HL-60 (cell line): ENCODE results near the gene ADH7.

Experiments used
- DNase-seq, 2 experiments: peaks; one replicate each; pipeline ENCODE4 v3.0.0-alpha.2; 2010 to 2020; ENCODE audit warnings: low read depth in 1 of 2, low spot score in 1 of 2
- H3K27ac ChIP-seq: fragments of 250-450 bp; sonication (Bioruptor Pico); replicated peaks from 2 replicates; pipeline ENCODE4 v1.5.1; 2020; ENCODE audit warnings: mild to moderate bottlenecking, moderate library complexity
- H3K27me3 ChIP-seq: fragments of 250-450 bp; sonication (Bioruptor Pico); 2 replicates; pipeline ENCODE4 v1.5.1; 2021; ENCODE audit warnings: mild to moderate bottlenecking, moderate library complexity; ENCODE audit not compliant: insufficient read depth, poor library complexity, severe bottlenecking
- H3K4me3 ChIP-seq: replicated peaks from 2 replicates; pipeline ENCODE4 v1.5.1; 2011; ENCODE audit warnings: mild to moderate bottlenecking, control low read depth, low read length; ENCODE audit not compliant: insufficient read depth
- CTCF ChIP-seq: IDR thresholded peaks from one replicate; pipeline ENCODE4 v1.5.1; 2011; ENCODE audit warnings: low read length, control low read depth, inconsistent platforms; ENCODE audit not compliant: insufficient read depth
- GABPA ChIP-seq: IDR thresholded peaks from 2 replicates; pipeline ENCODE4 v1.6.1; 2012; ENCODE audit warnings: low read depth
- POLR2AphosphoS5 ChIP-seq: IDR thresholded peaks from 2 replicates; pipeline ENCODE4 v1.6.1; 2012; ENCODE audit warnings: low read depth
- REST ChIP-seq: IDR thresholded peaks from 2 replicates; pipeline ENCODE4 v1.6.1; 2012; ENCODE audit warnings: low read depth; ENCODE audit not compliant: insufficient replicate concordance
- SPI1 ChIP-seq: IDR thresholded peaks from 2 replicates; pipeline ENCODE4 v1.6.1; 2012; ENCODE audit warnings: low read depth, mild to moderate bottlenecking, borderline replicate concordance

ADH7 gene

GRCh38 chr4:99389606-99390005, 45.5 kb downstream of the ADH7 start:
- H3K4me3 ChIP-seq = no peak overlapping the region
- no peak overlapping the region for H3K27ac ChIP-seq
- H3K27me3 ChIP-seq = no peaks in the 10 kb centered on the region
- DNase-seq = no peak
- TF ChIP-seq GABPA (no peak), SPI1 (no peak), POLR2AphosphoS5 (no peak), CTCF (no peak), REST (no peak)

- no peak overlapping the region for H3K4me3 ChIP-seq
- no peak for DNase-seq
- H3K27ac ChIP-seq = no peak overlapping the region
- no peak for TF ChIP-seq REST
- TF ChIP-seq CTCF = no peak
- TF ChIP-seq POLR2AphosphoS5 = no peak
- no peak for TF ChIP-seq GABPA
- no peak for TF ChIP-seq SPI1
- no peaks in the 10 kb centered on the region for H3K27me3 ChIP-seq
Observed at GRCh38 chr4:99383833-99384392, 51.2 kb downstream of the ADH7 start.

- TF ChIP-seq POLR2AphosphoS5 = no peak
- H3K27ac ChIP-seq = no peak overlapping the region
Observed at GRCh38 chr4:99383399-99383798, 51.7 kb downstream of the ADH7 start.

GRCh38 chr4:99382745-99383360, 52.3 kb downstream of the ADH7 start:
- Histone ChIP-seq H3K27me3 (no peaks in the 10 kb centered on the region), H3K27ac (no peak overlapping the region), H3K4me3 (no peak overlapping the region)
- no peak for TF ChIP-seq SPI1
- no peak for TF ChIP-seq CTCF
- no peak for TF ChIP-seq GABPA
- TF ChIP-seq POLR2AphosphoS5 = no peak
- TF ChIP-seq REST = no peak
- no peak for DNase-seq

More at GRCh38 chr4:99383399-99383798, 51.7 kb downstream of the ADH7 start:
- DNase-seq = no peak
- no peak overlapping the region for H3K4me3 ChIP-seq
- H3K27me3 ChIP-seq = no peaks in the 10 kb centered on the region
